ENCODE results near the gene LIN52. TPM values are rescaled to one million over a fixed set of nuclear protein-coding genes. Genes with fewer than 3 reads are reported as not detected.

LIN52 gene
- total and polyA plus RNA-seq, 2 of the 8 experiments (the other 6 are each of a cell fraction or from before 2014, with no cell fraction given) = 6.8 to 11.6 TPM

DNA sequence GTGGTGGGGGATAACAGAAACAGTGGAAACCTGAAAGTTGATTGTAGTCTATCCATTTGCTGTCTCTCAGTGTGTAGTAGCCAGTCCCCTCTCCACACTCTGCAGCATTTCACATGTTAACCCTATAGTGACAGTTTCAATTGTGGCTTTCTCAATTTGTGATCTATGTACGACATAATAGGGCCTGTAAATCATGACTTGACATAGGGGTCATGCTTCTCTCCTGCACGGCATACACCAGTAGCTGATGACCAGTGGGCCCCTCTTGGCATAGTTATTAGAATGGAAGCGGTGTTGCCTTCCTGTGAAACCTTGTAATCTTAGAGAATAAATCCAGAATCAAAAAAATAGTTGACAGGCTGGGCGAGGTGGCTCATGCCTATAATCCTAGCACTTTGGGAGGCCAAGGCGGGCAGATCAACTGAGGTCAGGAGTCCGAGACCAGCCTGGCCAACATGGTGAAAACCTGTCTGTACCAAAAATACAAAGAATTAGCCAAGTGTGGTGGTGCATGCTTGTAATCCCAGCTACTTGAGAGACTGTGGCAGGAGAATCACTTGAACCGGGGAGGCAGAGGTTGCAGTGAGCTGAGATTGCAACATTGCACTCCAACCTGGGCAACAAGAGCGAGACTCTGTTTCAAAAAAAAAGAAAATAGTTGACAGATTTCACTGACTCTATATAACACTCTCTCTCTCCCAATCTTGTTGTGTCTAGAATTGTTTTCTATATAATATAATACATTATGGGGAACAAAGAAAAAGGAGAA, 109.9 kb downstream of the LIN52 start:
- POLR2A ChIA-PET (ENCODE audit: partially characterized antibody) = no interaction called here
- H4K5ac ChIP-seq (ENCODE audit: insufficient read length, low read depth, low read length) = no peak overlapping the region
- H2BK12ac ChIP-seq (ENCODE audit: low read depth, low read length) = no peak overlapping the region
- H3K27ac ChIP-seq (ENCODE audit: low read depth, low read length) = no peak overlapping the region
- peaks cover 3 to 9% (median 6%) of the 10 kb centered on the region in 4 experiments; a peak in 5 of 8 replicates for H3K36me3 ChIP-seq (ENCODE audit: control insufficient read depth in 2 of 4, insufficient read depth in 4 of 4, low read length in 3 of 4)
- 90% methylated on average over 8 of the region's 8 CpGs; no CpG with 5 or more reads in 1 of the 2 experiments for WGBS, 2 experiments (ENCODE audit: extremely low coverage in 1 of 2, insufficient coverage in 1 of 2, insufficient read length in 1 of 2, insufficient replicate concordance in 2 of 2, low coverage in 1 of 2, low lambda C conversion rate in 2 of 2, missing lambda C conversion rate in 1 of 2)
- no peak overlapping the region for H2BK20ac ChIP-seq (ENCODE audit: low read length)
- H3K14ac ChIP-seq (ENCODE audit: insufficient read length) = no peak overlapping the region
- no peak overlapping the region for H3K4me3 ChIP-seq (ENCODE audit: extremely low read depth in 1 of 4, insufficient read depth in 2 of 4, low read depth in 3 of 4, low read length in 4 of 4)
- no peak overlapping the region for H4K8ac ChIP-seq (ENCODE audit: extremely low read depth, insufficient read depth, low read length)
- FAIRE-seq (no peak), DNase-seq (ENCODE audit: low read depth in 1 of 2, low spot score in 2 of 2) (no peak)
- H2BK5ac ChIP-seq (ENCODE audit: low read depth, low read length) = no peak overlapping the region
- no peaks in the 10 kb centered on the region for H3K9me3 ChIP-seq (ENCODE audit: insufficient read depth in 2 of 2, low read depth in 1 of 2, low read length in 1 of 2)
- no peak overlapping the region for H3K4ac ChIP-seq (replicated peaks; ENCODE audit: insufficient read length, low read depth, low read length)
- H3K23me2 ChIP-seq (ENCODE audit: low read depth, low read length) = no peaks in the 10 kb centered on the region
- no peak overlapping the region for H2BK15ac ChIP-seq (ENCODE audit: low read length)
- H2AFZ ChIP-seq (ENCODE audit: low read length) = no peak overlapping the region
- H3K4me1 ChIP-seq (replicated peaks in 1 of 4; ENCODE audit: control insufficient read depth in 3 of 4, insufficient read depth in 4 of 4, low read length in 3 of 4) = no peaks in the 10 kb centered on the region
- peaks cover 0 to 1% of the 10 kb centered on the region in 2 experiments for H4K20me1 ChIP-seq (replicated peaks in 1 of 2; ENCODE audit: control insufficient read depth in 1 of 2, insufficient read depth in 2 of 2, low read length in 2 of 2)
- TF ChIP-seq EZH2 (IDR thresholded peaks at IDR 0.05; ENCODE audit: low read depth, low read length, severe bottlenecking) = no peak
- no peak for TF ChIP-seq BRCA1 (IDR thresholded peaks at IDR 0.05; ENCODE audit: low read depth, low read length)
- CTCF ChIA-PET (ENCODE audit: partially characterized antibody) = interaction anchor here (1.1 to 5.2 kb wide), 3 partner anchors 13 to 15 kb away, joined by 3 to 19 read pairs (median 8); no protein-coding TSS in a partner anchor
- H3K56ac ChIP-seq (replicated peaks; ENCODE audit: insufficient read length, low read depth, low read length) = no peak overlapping the region
- no peak overlapping the region for H2BK120ac ChIP-seq (replicated peaks; ENCODE audit: low read depth, low read length)
- no peak overlapping the region for H3K23ac ChIP-seq (ENCODE audit: insufficient read length)
- H3K9ac ChIP-seq (replicated peaks in 1 of 4; ENCODE audit: extremely low read depth in 1 of 4, low read depth in 3 of 4, low read length in 3 of 4) = no peak overlapping the region
- H3K4me2 ChIP-seq (ENCODE audit: insufficient read depth in 1 of 2, low read depth in 2 of 2, low read length in 2 of 2) = no peak overlapping the region
- H3K27me3 ChIP-seq (replicated peaks in 1 of 4; ENCODE audit: control insufficient read depth in 3 of 4, extremely low read depth in 1 of 4, insufficient read depth in 3 of 4, low read length in 3 of 4) = no peaks in the 10 kb centered on the region
- H3K79me2 ChIP-seq (ENCODE audit: control insufficient read depth in 1 of 2, insufficient read depth in 2 of 2, low read length in 2 of 2) = no peaks in the 10 kb centered on the region
- H3K79me1 ChIP-seq (ENCODE audit: low read depth, low read length) = no peaks in the 10 kb centered on the region; the same call in 1 of the 2 replicates
- no peak overlapping the region for H3K18ac ChIP-seq (ENCODE audit: extremely low read depth, low read length)
- H2AK5ac ChIP-seq (ENCODE audit: low read depth, low read length) = no peak overlapping the region
- no peak overlapping the region for H4K91ac ChIP-seq (replicated peaks; ENCODE audit: insufficient read length, low read length)

All from H1 (cell line).